ENCODE measurements around the gene MON2. TPM values are rescaled to one million over a fixed set of nuclear protein-coding genes. Genes with fewer than 3 reads are reported as not detected.
A peak's percentile ranks its signal among the peaks of the same experiment; 100 is the strongest.

Gene MON2
- total and polyA plus RNA-seq, 2 of the 13 experiments (the other 11 are each of a cell fraction or from before 2014, with no cell fraction given): 10.5 to 24.8 TPM

DNA sequence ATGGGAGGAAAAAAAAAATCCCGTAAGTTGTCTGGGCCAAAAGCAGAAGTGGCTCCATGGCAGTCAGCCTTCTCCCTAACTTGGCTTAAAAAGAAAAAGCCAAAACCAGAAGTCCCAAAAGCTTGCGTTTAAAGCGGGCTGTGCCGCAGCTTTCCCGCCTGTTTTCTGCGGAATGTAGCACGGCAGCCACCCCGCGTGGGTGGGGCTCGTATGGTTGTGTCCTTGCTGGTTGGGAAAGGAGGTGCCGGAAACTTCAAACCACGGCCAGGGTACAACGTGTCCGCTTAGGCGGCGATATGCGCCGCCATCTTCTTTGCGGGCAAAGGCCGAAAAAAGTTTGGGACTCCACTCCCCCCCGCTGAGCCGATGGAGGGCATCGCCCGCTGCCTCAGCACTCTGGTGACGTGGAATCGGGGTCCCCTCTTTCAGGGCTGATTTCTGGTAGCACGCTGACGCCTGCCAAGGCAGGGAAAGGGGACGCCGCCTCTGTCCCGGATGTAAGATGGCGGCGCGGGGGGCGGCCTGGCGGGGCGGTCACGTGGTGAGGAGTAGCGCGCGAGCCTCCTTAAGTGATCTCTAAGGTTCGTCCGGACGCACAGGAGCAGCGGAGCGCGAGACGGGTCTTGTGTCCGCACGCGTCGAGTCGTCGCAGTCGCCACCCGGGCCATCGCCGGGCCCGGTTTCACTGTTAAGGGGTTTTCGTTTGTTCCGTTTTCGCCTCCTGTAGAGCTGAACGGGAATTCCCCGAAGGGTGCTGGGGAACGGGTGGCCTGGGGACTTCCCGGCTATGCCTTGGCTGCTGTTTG, 135.8 kb downstream of the MON2 start (continued):
- TF ChIP-seq SRSF4 (IDR thresholded peaks at IDR 0.05; ENCODE audit: low read depth, low read length, poor library complexity, severe bottlenecking) (no peak), RFX5 (IDR thresholded peaks at IDR 0.05; ENCODE audit: low read depth, low read length) (no peak), ZNF256 (CRISPR knock-in tag; conservative IDR thresholded peaks at IDR 0.05) (peak; percentile 26; the same call in 1 of the 2 replicates), HNRNPH1 (optimal IDR thresholded peaks at IDR 0.05; ENCODE audit: low read depth, low read length) (no peak), TOPORS (CRISPR knock-in tag; IDR thresholded peaks at IDR 0.05) (peak; percentile 79), E2F5 (CRISPR knock-in tag; conservative IDR thresholded peaks at IDR 0.05) (no peak; the same call in 1 of the 2 replicates), MTF1 (CRISPR knock-in tag; IDR thresholded peaks at IDR 0.05) (no peak), ZNF33B (CRISPR knock-in tag; IDR thresholded peaks at IDR 0.05) (no peak; the same call in none of the 2 replicates), DNMT1 (CRISPR knock-in tag; IDR thresholded peaks at IDR 0.05) (no peak), SAP130 (CRISPR knock-in tag; IDR thresholded peaks at IDR 0.05; ENCODE audit: low read depth) (peak; percentile 71), ZNF570 (CRISPR knock-in tag; IDR thresholded peaks at IDR 0.05; ENCODE audit: borderline replicate concordance) (no peak), KMT2A (CRISPR knock-in tag; IDR thresholded peaks at IDR 0.05) (no peak), ZNF687 (CRISPR knock-in tag; IDR thresholded peaks at IDR 0.05) (peak; percentile 95), SP140L (CRISPR knock-in tag; IDR thresholded peaks at IDR 0.05; ENCODE audit: borderline replicate concordance) (no peak; the same call in 1 of the 2 replicates), ZEB1 (IDR thresholded peaks at IDR 0.05; ENCODE audit: insufficient replicate concordance, low read depth) (no peak), MEIS2 (CRISPR knock-in tag; IDR thresholded peaks at IDR 0.05) (peak; percentile 56; the same call in 1 of the 2 replicates), PAF1 (CRISPR knock-in tag; IDR thresholded peaks at IDR 0.05) (0 out of 2 replicates have a peak, but pooled peaks have one; percentile 43), MTA3 (CRISPR knock-in tag; IDR thresholded peaks at IDR 0.05) (no peak), HNRNPL (IDR thresholded peaks at IDR 0.05; ENCODE audit: low read depth, low read length) (0 out of 2 replicates have a peak, but pooled peaks have one; percentile 51), ZNF792 (CRISPR knock-in tag; IDR thresholded peaks at IDR 0.05) (peak; percentile 13; the same call in 1 of the 2 replicates), MZF1 (CRISPR knock-in tag; IDR thresholded peaks at IDR 0.05; ENCODE audit: borderline replicate concordance) (no peak; the same call in 1 of the 2 replicates), CBFB (CRISPR knock-in tag; IDR thresholded peaks at IDR 0.05) (0 out of 2 replicates have a peak, but pooled peaks have one; percentile 30)
- TF ChIP-seq, protein P1, sequence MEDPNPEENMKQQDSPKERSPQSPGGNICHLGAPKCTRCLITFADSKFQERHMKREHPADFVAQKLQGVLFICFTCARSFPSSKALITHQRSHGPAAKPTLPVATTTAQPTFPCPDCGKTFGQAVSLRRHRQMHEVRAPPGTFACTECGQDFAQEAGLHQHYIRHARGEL (CRISPR knock-in tag; IDR thresholded peaks at IDR 0.05): 0 out of 2 replicates have a peak, but pooled peaks have one; percentile 19
- TF ChIP-seq, protein P2, sequence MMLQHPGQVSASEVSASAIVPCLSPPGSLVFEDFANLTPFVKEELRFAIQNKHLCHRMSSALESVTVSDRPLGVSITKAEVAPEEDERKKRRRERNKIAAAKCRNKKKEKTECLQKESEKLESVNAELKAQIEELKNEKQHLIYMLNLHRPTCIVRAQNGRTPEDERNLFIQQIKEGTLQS (CRISPR knock-in tag; IDR thresholded peaks at IDR 0.05): no peak
